Lung microvascular endothelial cell (primary cell): ENCODE results near the gene GPT2. TPM values are rescaled to one million over a fixed set of nuclear protein-coding genes. Genes with fewer than 3 reads are reported as not detected.

Experiments used
- DNase-seq, 2 donors: peaks; one replicate each; pipeline versions ENCODE4 v3.0.0 to v3.0.0-alpha.2; 2010; ENCODE audit warnings: low read depth in 2 of 2
- total RNA-seq: library from RNA; depleted of rRNA; stranded (reverse); fragments of >200 nt; gene quantifications from 2 replicates; pipeline ENCODE4 v1.2.1, GENCODE V29; 2014

The GPT2 gene
- total RNA-seq, 1 donor from 2014 or later, result 6.0 TPM

GRCh38 chr16:46968063-46968435 lies 83.9 kb downstream of the GPT2 start:
- DNase-seq, result no peak

- peak in 1 of 2 donors; percentile 24 for DNase-seq
Measured at GRCh38 chr16:46970089-46970488, 85.9 kb downstream of the GPT2 start.

GRCh38 chr16:46971271-46971670 lies 87.1 kb downstream of the GPT2 start:
- DNase-seq, result no peak

GRCh38 chr16:46972429-46973206 lies 88.5 kb downstream of the GPT2 start:
- peak in 1 of 2 donors; percentile 27 for DNase-seq

- peak; percentile 90 to 94 for DNase-seq
Measured at GRCh38 chr16:46973207-46973995, 89.2 kb downstream of the GPT2 start, which contains the start of gene DNAJA2. TSS of gene DNAJA2 (minus strand) at chr16:46973674. CDS start at chr16:46973572, 102 bp downstream.

- DNase-seq, result no peak
Measured at GRCh38 chr16:46973996-46974324, 89.8 kb downstream of the GPT2 start.

GRCh38 chr16:46974352-46974751 lies 90.2 kb downstream of the GPT2 start:
- peak; percentile 13 to 24 for DNase-seq

- DNase-seq, result no peak
Measured at GRCh38 chr16:46975165-46975564, 91.0 kb downstream of the GPT2 start.

GRCh38 chr16:46975908-46976470 lies 91.8 kb downstream of the GPT2 start:
- DNase-seq, result no peak

GRCh38 chr16:46976550-46976949 lies 92.4 kb downstream of the GPT2 start:
- no peak for DNase-seq

Other genes starting within 250 kb of the GPT2 start
- gene VPS35, start 195.2 kb upstream of the GPT2 start, total RNA-seq, result 64.7 and 66.3 TPM in 2 replicates
- gene ORC6, start 194.7 kb upstream of the GPT2 start, total RNA-seq, result 2.4 and 5.4 TPM in 2 replicates
- under 0.01 and 0.22 TPM in 2 replicates for gene MYLK3, start 136.0 kb upstream of the GPT2 start, total RNA-seq
- 5.9 and 8.9 TPM in 2 replicates for gene C16orf87, start 53.2 kb upstream of the GPT2 start, total RNA-seq
- 49.7 and 58.9 TPM in 2 replicates for gene DNAJA2, start 89.3 kb downstream of the GPT2 start, total RNA-seq